GM23338 (cell line): Measurements from ENCODE around the gene SSTR5.

Experiments used
- CREB1 ChIP-seq: fragments of 250-450 bp; sonication (Bioruptor Pico); IDR thresholded peaks from 2 replicates; pipeline ENCODE4 v1.5.0; 2020; ENCODE audit warnings: low read depth, mild to moderate bottlenecking, moderate library complexity
- CTCF ChIP-seq, 2 experiments: fragments of 200-600 bp in 1 of 2; sonication (generic) in 1 of 2; conservative IDR thresholded peaks; 2 replicates each; pipeline versions ENCODE4 v1.5.1 to v1.6.1; 2016 to 2017; ENCODE audit warnings: antibody characterized with exemption in 2 of 2, low read depth in 2 of 2, mild to moderate bottlenecking in 2 of 2, moderate library complexity in 1 of 2
- ETS1 ChIP-seq: IDR thresholded peaks from 2 replicates; pipeline ENCODE4 v1.6.1; 2016; ENCODE audit warnings: antibody characterized with exemption
- EZH2 ChIP-seq: fragments of 200-600 bp; sonication (generic); IDR thresholded peaks from one replicate; pipeline ENCODE4 v1.8.0; 2017; ENCODE audit warnings: antibody characterized with exemption, mild to moderate bottlenecking, low read depth; ENCODE audit not compliant: unreplicated experiment
- EZH2phosphoT487 ChIP-seq: fragments of 200-600 bp; sonication (generic); IDR thresholded peaks from one replicate; pipeline ENCODE4 v1.8.1; 2018; ENCODE audit warnings: antibody characterized with exemption; ENCODE audit not compliant: unreplicated experiment
- JUNB ChIP-seq: IDR thresholded peaks from one replicate; pipeline ENCODE4 v1.6.1; 2016; ENCODE audit warnings: antibody characterized with exemption; ENCODE audit not compliant: unreplicated experiment
- NANOG ChIP-seq: IDR thresholded peaks from 2 replicates; pipeline ENCODE4 v1.6.1; 2016; ENCODE audit warnings: antibody characterized with exemption, borderline replicate concordance
- POLR2AphosphoS5 ChIP-seq: IDR thresholded peaks from 2 replicates; pipeline ENCODE4 v1.6.1; 2016; ENCODE audit warnings: antibody characterized with exemption, low read depth
- REST ChIP-seq: IDR thresholded peaks from one replicate; pipeline ENCODE4 v1.6.1; 2018; ENCODE audit warnings: antibody characterized with exemption; ENCODE audit not compliant: unreplicated experiment
- ZNF114 ChIP-seq: fragments of 250-450 bp; sonication (Bioruptor Pico); IDR thresholded peaks from 2 replicates; pipeline ENCODE4 v1.5.0; 2020; ENCODE audit warnings: mild to moderate bottlenecking, moderate library complexity
- ZNF331 ChIP-seq: fragments of 250-450 bp; sonication (Bioruptor Pico); IDR thresholded peaks from 2 replicates; pipeline ENCODE4 v1.5.0; 2020; ENCODE audit warnings: low read depth, mild to moderate bottlenecking, moderate library complexity
- ZNF462 ChIP-seq: fragments of 250-450 bp; sonication (Bioruptor Pico); IDR thresholded peaks from 2 replicates; pipeline ENCODE4 v1.5.0; 2020; ENCODE audit warnings: mild to moderate bottlenecking, moderate library complexity

- no peak for TF ChIP-seq CTCF (conservative IDR thresholded peaks at IDR 0.05; ENCODE audit: low read depth in 2 of 2)
- TF ChIP-seq EZH2 = no peak
- no peak for TF ChIP-seq ETS1
- no peak for TF ChIP-seq EZH2phosphoT487
- no peak for TF ChIP-seq POLR2AphosphoS5
- no peak for TF ChIP-seq REST
- no peak for TF ChIP-seq NANOG
- no peak for TF ChIP-seq ZNF114 (CRISPR knock-in tag)
- no peak for TF ChIP-seq CREB1 (CRISPR knock-in tag)
- no peak for TF ChIP-seq ZNF331 (CRISPR knock-in tag)
- TF ChIP-seq ZNF462 (CRISPR knock-in tag) = no peak
- TF ChIP-seq JUNB = no peak
Observed at GRCh38 chr16:1091992-1092552, 19.5 kb downstream of the SSTR5 start.
